GM12873 (cell line): ENCODE results near the gene CAMTA1.

ENCODE experiments used
- TF ChIP-seq, protein P1 (sequence below): IDR thresholded peaks from 2 replicates; pipeline ENCODE4 v1.5.1; 2012; ENCODE audit warnings: low read depth, mild to moderate bottlenecking, moderate library complexity, low read length, control low read depth; ENCODE audit not compliant: insufficient read depth; ENCODE audit errors: missing control alignments

CAMTA1 gene

DNA sequence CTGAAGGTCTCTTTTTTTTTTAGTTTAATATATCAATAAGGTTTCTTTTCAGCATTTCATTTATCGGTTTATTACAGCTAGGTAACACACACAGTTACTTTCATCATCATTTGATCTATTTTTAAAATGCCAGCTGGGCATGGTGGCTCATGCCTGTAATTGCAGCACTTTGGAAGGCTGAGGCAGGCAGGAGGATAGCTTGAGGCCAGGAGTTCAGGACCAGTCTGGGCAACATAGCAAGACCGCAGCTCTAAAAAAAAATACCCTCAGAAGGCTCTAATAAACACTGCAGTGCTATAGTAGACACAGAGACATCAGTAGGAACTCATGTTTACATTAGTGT, 937.4 kb downstream of the CAMTA1 start:
- TF ChIP-seq, protein P1, sequence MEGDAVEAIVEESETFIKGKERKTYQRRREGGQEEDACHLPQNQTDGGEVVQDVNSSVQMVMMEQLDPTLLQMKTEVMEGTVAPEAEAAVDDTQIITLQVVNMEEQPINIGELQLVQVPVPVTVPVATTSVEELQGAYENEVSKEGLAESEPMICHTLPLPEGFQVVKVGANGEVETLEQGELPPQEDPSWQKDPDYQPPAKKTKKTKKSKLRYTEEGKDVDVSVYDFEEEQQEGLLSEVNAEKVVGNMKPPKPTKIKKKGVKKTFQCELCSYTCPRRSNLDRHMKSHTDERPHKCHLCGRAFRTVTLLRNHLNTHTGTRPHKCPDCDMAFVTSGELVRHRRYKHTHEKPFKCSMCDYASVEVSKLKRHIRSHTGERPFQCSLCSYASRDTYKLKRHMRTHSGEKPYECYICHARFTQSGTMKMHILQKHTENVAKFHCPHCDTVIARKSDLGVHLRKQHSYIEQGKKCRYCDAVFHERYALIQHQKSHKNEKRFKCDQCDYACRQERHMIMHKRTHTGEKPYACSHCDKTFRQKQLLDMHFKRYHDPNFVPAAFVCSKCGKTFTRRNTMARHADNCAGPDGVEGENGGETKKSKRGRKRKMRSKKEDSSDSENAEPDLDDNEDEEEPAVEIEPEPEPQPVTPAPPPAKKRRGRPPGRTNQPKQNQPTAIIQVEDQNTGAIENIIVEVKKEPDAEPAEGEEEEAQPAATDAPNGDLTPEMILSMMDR, result no peak

DNA sequence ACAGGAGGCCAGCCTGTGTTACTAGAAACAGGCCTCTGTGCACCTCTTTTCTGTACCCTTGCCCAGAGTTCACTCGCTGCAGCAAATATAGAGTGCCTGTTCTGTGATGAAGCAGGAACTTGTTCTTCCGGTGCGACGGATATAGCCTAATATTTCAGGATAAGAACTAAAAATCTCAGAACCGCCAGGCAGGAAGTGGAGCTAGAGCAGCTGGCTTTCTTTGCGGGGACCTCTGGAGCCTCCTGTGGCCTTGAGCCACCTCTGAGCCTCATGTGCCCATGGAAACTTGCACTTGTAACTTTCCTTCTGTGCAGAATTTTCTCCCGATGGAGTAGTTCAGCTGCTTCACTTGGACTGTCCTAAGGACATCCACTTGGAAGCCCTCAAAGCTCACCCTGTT, 941.4 kb downstream of the CAMTA1 start:
- TF ChIP-seq, protein P1, result no peak

DNA sequence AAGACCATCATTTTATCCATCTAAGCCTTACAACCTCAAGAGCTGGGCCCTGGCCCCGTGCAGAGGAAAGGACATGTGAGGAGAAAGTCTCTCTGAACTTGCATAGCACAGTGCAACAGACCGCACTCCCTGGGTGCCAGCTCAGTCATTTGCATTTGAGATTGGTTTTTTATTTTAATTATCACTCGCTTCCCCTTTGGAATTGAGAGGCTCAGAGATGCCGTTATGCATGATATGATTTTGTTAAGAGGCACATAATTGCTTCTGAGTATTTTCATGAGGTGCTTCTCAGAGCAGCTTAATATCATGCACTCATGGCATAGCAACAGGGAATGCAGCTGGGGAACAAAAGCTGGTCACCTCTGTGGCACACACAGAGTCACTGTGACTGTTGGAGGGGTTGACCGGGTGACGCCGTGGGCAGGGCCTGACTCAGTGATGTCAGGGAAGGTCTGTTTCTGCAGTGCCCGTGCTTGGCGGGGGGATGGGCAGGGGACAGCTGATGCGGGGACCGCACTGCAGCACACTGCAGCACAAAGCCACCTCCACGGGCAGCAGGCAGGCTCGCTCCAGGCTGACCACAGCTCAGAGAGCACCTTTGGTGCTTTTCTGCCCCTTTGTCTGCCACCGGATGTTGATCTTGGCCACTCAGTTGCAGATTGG, 942.7 kb downstream of the CAMTA1 start:
- TF ChIP-seq, protein P1, result no peak

DNA sequence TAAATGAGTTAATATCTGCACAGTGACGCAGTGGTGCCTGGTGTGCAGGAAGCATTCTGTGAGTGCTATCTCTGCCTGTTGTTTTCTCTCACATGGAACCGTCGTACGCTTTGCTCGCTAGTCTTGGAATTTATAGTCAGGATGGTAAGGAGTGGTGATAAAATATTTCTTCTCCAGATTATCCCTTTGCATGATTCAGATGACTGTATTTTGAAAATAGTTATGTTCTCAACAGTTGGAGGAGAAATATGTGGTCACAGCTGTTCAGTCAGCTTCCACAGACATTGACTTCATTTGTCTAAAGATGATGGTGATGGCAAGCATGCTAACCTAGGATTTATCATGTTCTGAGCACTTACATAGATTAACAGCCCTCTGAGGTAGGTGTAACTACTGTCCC, 944.5 kb downstream of the CAMTA1 start:
- TF ChIP-seq, protein P1, result no peak

DNA sequence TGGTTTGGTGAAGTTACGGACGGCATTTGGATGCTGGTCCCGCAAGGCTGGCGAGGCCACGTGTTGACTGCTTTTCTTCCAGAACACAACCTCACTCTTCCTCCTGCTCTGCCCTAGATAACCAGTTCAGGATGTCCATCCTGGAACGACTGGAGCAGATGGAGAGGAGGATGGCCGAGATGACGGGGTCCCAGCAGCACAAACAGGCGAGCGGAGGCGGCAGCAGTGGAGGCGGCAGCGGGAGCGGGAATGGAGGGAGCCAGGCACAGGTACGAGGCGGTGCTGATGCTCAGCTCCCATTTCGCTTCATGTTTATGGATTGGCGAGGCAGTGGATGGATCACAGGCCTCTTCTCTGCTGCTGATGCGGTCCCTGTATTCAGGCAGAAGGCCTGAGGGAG, 947.1 kb downstream of the CAMTA1 start:
- TF ChIP-seq, protein P1, result no peak

DNA sequence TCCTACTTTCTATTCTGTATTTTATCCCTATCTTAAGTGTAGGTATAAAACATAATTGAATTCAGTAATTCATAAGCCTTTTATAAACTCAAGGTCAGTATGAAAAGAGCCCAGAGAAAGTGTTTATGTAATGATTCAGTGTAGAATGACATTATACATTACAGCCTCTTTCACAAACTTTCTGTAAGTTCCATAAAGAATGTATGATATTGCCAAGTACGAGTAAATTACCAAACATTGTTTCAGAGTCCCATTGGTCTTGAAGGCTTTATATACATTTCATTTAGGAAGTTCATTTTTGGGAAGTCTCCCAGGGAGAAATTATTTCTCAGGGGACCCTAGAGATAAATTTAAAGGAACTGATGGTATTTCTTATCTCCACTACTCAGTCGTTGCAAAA, 948.0 kb downstream of the CAMTA1 start:
- TF ChIP-seq, protein P1, result no peak

DNA sequence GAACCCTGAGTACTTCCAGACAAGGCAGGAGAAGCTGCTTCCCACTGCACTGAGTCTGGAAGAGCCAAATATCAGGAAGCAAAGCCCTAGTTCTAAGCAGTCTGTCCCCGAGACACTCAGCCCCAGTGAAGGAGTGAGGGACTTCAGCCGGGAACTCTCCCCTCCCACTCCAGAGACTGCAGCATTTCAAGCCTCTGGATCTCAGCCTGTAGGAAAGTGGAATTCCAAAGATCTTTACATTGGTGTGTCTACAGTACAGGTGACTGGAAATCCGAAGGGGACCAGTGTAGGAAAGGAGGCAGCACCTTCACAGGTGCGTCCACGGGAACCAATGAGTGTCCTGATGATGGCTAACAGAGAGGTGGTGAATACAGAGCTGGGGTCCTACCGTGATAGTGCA, 952.8 kb downstream of the CAMTA1 start:
- TF ChIP-seq, protein P1, result no peak

DNA sequence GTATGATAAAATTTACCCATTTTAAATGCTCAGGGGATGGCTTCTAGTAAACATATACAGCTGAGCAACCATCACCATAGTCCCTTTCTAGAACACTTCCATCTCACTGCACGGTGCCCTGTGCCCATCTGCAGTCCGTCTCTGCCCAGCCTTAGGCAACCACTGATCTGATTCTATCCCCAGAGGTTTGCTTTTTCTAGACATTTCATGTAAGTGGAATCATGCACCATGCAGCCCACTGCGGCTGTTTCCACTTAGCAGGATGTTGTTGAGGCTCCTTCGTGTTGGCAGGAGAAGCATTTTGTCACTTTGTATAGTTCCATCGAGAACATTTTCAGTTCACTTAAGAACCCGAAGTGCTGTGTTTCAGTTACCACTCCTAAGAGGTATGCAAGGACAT, 958.1 kb downstream of the CAMTA1 start:
- TF ChIP-seq, protein P1, result no peak
